Medulla oblongata (tissue), 1 donor: ENCODE measurements around the gene PLD3.
"Not testable (repeated sequence)": the region's sequence is repeated elsewhere in the genome, so short reads cannot be mapped to it uniquely, and the experiment has no call there.

Experiments used
- DNase-seq: peaks from one replicate; pipeline ENCODE4 v3.0.0-alpha.2; 2015; ENCODE audit errors: extremely low spot score

PLD3 gene

GRCh38 chr19:40389404-40390083 lies 41.0 kb downstream of the PLD3 start:
- no peak for DNase-seq

GRCh38 chr19:40390084-40390742 lies 41.7 kb downstream of the PLD3 start, which contains the start of gene HIPK4:
Gene HIPK4 (minus strand): TSS chr19:40390181. CDS start chr19:40389902, 279 bp downstream.
- DNase-seq, result no peak

GRCh38 chr19:40392123-40392522 lies 43.6 kb downstream of the PLD3 start:
- DNase-seq, result no peak

- DNase-seq, result no peak
These were observed 44.5 kb downstream of the PLD3 start for GRCh38 chr19:40392894-40393517.

- no peak for DNase-seq
These were observed 45.7 kb downstream of the PLD3 start for GRCh38 chr19:40393894-40394815.

- no peak for DNase-seq
These were observed 46.3 kb downstream of the PLD3 start for GRCh38 chr19:40394816-40395210.

- DNase-seq, result no peak
These were observed 47.5 kb downstream of the PLD3 start for GRCh38 chr19:40395956-40396355.

GRCh38 chr19:40396886-40397567 lies 48.5 kb downstream of the PLD3 start:
- DNase-seq, result no peak

- DNase-seq, result no peak
These were observed 49.0 kb downstream of the PLD3 start for GRCh38 chr19:40397568-40397906.

- DNase-seq, result no peak
These were observed 50.1 kb downstream of the PLD3 start for GRCh38 chr19:40398417-40399131.

GRCh38 chr19:40400559-40400958 lies 52.1 kb downstream of the PLD3 start:
- no peak for DNase-seq

GRCh38 chr19:40403262-40403984 lies 54.9 kb downstream of the PLD3 start:
- DNase-seq, result peak; percentile 37

GRCh38 chr19:40407714-40408597 lies 59.5 kb downstream of the PLD3 start:
- DNase-seq, result no peak

GRCh38 chr19:40408598-40408925 lies 60.1 kb downstream of the PLD3 start:
- DNase-seq, result not testable (repeated sequence)

GRCh38 chr19:40410030-40410389 lies 61.5 kb downstream of the PLD3 start:
- DNase-seq, result no peak

- DNase-seq, result no peak
These were observed 62.8 kb downstream of the PLD3 start for GRCh38 chr19:40411125-40411842.

GRCh38 chr19:40411958-40412499 lies 63.5 kb downstream of the PLD3 start:
- no peak for DNase-seq

- DNase-seq, result no peak
These were observed 64.4 kb downstream of the PLD3 start for GRCh38 chr19:40412866-40413265.
